ENCODE data around the gene NFKB1.
"Not testable (repeated sequence)": the region's sequence is repeated elsewhere in the genome, so short reads cannot be mapped to it uniquely, and the experiment has no call there.

The NFKB1 gene, protein sequence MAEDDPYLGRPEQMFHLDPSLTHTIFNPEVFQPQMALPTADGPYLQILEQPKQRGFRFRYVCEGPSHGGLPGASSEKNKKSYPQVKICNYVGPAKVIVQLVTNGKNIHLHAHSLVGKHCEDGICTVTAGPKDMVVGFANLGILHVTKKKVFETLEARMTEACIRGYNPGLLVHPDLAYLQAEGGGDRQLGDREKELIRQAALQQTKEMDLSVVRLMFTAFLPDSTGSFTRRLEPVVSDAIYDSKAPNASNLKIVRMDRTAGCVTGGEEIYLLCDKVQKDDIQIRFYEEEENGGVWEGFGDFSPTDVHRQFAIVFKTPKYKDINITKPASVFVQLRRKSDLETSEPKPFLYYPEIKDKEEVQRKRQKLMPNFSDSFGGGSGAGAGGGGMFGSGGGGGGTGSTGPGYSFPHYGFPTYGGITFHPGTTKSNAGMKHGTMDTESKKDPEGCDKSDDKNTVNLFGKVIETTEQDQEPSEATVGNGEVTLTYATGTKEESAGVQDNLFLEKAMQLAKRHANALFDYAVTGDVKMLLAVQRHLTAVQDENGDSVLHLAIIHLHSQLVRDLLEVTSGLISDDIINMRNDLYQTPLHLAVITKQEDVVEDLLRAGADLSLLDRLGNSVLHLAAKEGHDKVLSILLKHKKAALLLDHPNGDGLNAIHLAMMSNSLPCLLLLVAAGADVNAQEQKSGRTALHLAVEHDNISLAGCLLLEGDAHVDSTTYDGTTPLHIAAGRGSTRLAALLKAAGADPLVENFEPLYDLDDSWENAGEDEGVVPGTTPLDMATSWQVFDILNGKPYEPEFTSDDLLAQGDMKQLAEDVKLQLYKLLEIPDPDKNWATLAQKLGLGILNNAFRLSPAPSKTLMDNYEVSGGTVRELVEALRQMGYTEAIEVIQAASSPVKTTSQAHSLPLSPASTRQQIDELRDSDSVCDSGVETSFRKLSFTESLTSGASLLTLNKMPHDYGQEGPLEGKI

DNA sequence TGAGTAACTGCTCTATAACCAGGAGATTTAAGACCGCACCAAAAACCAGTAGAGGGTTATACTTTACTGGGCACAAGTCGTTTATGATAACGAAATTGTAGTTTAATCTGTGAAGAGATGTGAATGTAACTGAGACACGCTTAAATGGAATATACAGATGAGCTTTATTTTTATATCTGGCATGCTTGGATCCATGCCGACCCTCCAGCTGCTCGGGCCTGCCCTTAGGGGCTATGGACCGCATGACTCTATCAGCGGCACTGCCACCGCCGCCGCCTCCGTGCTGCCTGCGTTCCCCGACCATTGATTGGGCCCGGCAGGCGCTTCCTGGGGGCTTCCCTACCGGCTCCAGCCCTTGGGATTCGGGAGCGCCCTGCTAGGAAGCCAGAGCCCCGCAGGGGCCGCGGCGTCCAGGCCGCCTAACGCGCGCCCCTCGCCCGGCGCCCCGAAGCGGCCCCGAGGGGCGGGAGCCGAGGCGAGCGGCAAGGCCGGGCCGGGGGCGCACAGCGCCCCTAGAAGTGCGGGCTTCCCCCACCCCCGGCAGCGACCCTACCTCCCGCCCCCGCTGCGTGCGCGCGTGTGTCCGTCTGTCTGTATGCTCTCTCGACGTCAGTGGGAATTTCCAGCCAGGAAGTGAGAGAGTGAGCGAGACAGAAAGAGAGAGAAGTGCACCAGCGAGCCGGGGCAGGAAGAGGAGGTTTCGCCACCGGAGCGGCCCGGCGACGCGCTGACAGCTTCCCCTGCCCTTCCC lies at the start of gene NFKB1:
NFKB1 (plus strand) TSS at position 664 of the 751 bp plus-strand sequence. CDS start 24,160 bp downstream, outside the sequence.
- DNase-seq (ENCODE audit: low read depth, low spot score), result no peak

DNA sequence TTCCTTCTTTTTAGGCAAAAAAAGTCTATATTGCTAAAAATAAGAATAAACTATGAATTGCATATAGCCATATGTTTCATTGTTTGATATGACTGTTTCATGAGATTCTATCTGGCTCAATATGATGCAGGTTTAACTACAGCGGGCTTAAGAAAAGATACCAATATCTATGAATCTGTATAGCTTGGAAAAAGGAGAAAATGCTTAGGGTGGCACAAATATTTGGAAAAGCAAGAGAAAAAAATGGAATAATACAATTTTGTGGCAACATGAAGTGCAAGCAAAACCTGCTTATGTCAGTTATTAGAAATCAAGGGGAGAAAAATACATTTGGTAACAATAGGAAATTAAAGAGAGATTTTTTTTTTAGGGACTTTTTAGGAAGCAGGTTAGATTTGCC lies 48.3 kb upstream of the NFKB1 start:
- DNase-seq (ENCODE audit: low read depth, low spot score), result no peak

DNA sequence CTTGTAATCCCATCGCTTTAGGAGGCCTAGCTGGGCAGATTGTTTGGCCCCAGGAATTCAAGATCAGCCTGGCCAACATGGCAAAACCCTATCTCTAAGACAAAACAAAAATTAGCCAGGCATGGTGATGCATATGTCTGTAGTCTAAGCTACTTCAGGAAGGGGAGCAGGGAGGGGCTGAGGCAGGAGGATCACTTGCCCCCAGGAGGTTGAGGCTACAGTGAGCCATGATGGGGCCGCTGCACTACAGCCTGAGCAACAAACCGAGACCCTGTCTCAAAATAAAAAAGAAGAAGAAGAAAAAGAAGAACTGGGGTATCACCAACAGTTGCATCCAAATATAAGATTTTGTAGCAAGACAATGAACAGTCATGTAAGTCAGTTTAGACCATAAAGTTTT lies 47.3 kb upstream of the NFKB1 start:
- DNase-seq (ENCODE audit: low read depth, low spot score), result no peak

DNA sequence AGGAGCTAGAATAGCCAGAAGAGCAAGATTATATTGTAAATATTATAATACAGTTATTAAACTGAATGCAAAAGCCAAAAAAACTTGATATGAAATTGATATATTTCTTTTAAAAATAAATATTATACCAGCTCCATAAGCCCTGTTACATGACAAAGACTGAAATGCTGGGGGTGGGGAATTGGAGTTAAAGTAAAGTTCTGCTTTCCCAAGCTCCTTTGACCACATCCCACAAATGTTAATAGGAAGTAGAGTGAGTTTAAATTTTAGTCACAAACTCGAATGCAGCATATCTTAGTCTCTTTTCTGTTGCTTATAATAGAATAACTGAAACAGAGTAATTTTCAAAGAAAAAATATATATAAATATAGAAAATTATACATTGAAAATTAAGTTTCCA lies 46.9 kb upstream of the NFKB1 start:
- no peak for DNase-seq (ENCODE audit: low read depth, low spot score)

DNA sequence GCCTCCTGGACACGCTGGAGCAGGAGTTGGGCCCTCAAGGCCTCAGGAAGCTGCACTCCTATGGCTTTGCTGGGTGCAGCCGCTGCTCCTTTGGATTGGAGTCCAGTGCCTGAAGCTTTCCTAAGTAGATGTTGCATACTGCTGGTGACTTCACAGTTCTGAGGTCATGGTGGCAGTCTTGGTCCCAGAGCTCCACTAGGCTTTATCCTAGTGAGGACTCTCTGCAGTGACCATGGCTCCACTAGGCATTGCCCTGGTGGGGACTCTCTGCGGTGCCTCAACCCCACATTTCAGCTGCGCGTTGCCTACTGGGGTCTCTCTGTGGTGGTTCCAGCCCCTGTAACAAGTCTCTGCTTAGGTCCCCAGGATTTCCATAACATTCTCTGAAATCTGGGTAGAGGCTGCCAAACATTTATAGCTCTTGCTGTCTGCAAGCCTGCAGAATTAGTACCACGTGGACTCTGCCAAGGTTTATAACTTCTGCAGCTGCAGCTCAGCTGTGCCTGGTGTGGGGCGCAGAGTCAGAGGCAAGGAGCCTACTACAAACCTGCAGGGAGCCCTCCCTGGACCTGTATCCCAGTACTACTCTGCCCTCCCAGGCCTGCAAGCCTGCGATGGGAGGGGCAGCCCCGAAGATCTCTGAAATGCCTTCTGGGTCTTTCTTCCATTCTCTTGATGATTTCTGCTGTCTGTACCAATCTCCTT lies 46.0 kb upstream of the NFKB1 start:
- DNase-seq (ENCODE audit: low read depth, low spot score), result no peak

DNA sequence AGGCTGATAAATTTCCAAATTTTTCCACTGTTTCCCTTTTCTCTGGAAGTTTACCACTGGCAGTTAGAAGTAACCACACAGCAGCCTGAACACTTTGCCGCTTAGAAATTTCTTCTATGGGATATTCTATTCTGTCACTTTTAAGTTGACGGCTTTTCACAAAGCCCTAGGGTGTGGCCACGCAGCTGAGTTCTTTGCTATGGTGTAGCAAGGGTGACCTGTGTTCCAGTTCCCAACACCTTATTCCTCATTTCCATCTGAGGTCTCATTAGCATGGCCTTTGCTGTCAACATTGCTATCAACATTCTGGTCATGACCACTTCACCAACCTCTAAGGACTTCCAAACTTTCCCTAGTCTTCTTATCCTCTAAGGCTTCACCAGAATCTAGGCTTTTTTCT lies 45.4 kb upstream of the NFKB1 start:
- DNase-seq (ENCODE audit: low read depth, low spot score), result no peak

DNA sequence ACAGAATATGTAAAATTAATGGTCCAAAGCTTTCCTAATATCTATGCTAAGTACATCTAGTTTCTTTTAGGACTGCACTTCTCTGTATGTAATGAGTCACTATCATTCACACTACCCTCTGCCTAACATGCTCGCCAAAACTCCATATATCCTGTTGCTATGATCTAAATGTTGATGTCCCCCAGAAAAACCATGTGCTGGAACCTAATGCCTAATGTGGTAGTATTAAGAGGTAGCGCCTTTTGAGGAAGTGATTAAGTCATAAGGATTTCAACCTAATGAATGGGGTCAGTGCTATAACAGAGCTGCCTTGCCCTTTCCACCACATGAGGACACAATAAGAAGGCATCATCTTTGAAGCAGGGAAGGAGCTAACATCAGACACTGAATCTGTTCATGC lies 34.9 kb upstream of the NFKB1 start:
- no peak for DNase-seq (ENCODE audit: low read depth, low spot score)

DNA sequence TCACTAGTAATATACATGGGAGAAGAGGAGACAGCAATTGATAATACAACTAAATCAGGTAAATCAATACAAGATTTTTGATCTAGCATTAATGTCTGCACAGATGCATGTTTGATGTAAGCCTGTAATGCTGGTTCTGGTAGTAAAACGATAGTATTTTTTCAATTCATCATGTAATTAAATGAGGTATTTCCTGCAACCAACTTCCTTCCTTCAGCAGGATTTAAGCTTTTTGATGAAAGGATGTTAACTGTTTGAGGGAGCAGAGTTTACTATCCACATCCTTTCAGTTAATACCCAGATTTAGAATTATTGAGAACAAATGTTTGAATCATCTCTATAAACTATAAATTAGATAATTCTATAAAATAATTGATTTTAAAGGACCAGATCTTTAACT lies 31.4 kb upstream of the NFKB1 start:
- DNase-seq (ENCODE audit: low read depth, low spot score), result no peak

DNA sequence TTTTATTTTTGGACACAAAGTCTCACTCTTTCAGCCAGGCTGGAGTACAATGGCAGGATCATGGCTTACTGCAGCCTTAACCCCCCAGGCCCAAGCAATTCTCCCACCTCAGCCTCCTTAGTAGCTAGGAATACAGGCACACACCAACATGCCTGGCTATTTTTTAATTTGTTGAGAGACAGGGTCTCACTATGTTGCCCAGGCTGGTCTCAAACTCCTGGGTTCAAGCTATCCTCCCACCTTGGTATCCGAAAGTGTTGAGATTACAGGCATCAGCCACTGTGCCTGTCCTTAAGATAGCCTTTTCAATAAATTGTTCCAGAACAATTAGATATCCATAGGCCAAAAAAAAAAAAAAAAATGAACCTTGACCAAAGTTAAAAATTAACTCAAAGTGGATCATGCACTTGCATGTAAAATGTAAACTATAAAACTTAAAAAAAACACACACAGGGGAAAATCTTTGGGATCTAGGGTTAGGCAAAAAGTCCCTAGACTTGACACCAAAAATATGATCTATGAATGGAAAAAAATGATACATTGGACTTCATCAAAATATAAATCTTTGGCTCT lies 28.6 kb upstream of the NFKB1 start:
- no peak for DNase-seq (ENCODE audit: low read depth, low spot score)

DNA sequence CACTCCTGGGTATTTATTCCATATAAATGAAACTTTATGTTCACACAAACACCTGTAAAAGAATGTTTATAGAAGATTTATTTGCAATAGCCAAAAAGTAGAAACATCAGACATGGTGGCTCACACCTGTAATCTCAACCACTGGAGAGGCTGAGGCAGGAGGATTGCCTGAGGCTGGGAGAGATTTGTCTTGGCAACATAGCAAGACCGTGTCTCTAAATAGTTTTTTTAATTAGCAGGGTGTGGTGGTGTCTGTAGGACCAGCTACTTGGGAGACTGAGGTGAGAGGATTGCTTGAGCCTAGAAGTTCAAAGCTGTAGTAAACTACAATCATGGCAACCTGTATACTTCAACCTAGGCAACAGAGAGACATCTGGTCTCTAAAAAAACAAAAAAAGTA lies 27.7 kb upstream of the NFKB1 start:
- DNase-seq (ENCODE audit: low read depth, low spot score), result no peak

DNA sequence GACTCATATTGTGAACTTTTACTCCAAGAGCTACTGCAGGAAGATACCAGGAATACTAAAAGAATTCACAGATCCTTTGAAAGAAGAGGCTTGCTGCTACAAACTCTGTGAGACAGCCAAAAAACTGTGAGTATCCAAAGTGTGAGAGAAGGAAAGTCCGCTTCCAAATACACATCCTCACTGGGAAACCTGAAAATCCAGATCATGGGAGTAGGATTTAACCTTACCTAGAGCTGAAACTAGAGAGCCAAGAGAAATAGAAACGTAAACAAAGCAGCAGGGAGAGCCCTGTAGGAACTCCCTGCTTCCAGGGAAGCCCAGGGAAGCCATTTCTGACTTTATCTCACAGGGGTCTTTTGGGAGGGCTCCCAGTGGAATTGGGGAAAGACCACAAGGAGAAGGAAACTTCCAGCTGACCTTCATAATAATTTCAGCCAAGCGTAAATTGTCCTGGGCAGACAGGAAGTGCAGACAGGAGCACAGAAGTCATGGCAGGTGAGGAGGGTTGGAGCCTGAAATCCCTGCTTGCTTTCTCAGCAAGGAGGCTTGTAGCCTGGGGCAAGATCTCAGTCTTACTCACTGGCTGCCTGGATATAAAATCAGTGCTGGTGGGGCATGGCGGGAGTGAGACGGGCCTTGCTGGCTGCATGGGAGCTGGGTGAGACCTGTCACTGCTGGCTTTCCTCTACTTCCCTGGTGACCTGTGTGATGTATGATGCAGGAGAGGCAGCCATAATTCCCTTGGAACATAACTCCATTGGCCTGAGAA lies 26.2 kb upstream of the NFKB1 start:
- DNase-seq (ENCODE audit: low read depth, low spot score), result no peak

DNA sequence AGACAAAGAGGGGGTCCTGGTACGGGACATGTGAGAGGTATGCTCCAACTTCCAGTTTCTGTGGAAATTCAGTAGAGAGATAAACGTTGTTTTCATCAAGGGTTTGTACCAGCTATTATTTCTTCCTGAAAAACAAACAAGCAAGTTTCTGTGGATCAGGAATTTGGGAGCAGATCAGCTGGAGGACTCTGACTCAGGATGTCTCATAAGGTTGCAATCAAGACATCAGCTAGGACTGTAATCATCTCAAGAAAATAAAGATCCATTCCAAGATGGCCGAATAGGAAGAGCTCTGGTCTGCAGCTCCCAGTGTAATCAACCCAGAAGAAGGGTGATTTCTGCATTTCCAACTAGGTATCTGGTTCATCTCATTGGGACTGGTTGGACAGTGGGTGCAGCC lies 23.5 kb upstream of the NFKB1 start:
- DNase-seq (ENCODE audit: low read depth, low spot score), result no peak

DNA sequence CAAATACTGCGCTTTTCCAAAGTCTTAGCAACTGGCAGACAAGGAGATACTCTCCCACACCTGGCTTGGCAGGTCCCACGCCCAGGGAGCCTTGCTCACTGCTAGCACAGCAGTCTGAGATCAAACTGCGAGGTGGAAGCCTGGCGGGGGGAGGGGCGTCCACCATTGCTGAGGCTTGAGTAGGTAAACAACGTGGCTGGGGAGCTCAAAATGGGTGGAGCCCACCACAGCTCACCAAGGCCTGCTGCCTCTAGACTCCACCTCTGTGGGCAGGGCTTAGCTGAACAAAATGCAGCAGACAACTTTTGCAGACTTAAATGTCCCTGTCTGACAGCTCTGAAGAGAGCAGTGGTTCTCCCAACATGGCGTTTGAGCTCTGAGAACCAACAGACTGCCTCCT lies 23.0 kb upstream of the NFKB1 start:
- no peak for DNase-seq (ENCODE audit: low read depth, low spot score)

DNA sequence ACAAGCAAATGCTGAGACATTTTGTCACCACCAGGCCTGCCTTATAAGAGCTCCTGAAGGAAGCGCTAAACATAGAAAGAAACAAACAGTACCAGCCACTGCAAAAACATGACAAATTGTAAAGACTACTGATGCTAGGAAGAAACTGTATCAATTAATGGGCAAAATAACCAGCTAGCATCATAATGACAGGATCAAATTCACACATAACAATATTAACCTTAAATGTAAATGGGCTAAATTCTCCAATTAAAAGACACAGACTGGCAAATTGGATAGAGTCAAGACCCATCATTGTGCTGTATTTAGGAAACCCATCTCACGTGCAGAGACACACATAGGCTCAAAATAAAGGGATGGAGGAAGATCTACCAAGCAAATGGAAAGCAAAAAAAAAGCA lies 21.3 kb upstream of the NFKB1 start:
- DNase-seq (ENCODE audit: low read depth, low spot score), result not testable (repeated sequence)

DNA sequence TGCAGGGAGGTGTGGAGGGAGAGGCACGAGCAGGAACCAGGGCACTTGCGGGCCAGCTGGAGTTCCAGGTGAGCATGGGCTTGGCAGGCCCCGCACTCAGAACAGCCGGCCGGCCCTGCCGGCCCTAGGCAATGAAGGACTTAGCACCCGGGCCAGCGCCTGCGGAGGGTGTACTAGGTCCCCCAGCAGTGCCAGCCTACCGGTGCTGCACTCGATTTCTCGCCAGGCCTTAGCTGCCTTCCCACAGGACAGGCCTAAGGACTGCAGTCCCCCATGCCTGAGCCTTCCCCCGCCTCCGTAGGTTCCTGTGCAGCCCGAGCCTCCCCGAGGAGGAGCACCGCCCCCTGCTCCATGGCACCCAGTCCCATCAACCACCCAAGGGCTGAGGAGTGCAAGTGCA lies 18.0 kb upstream of the NFKB1 start:
- no peak for DNase-seq (ENCODE audit: low read depth, low spot score)

DNA sequence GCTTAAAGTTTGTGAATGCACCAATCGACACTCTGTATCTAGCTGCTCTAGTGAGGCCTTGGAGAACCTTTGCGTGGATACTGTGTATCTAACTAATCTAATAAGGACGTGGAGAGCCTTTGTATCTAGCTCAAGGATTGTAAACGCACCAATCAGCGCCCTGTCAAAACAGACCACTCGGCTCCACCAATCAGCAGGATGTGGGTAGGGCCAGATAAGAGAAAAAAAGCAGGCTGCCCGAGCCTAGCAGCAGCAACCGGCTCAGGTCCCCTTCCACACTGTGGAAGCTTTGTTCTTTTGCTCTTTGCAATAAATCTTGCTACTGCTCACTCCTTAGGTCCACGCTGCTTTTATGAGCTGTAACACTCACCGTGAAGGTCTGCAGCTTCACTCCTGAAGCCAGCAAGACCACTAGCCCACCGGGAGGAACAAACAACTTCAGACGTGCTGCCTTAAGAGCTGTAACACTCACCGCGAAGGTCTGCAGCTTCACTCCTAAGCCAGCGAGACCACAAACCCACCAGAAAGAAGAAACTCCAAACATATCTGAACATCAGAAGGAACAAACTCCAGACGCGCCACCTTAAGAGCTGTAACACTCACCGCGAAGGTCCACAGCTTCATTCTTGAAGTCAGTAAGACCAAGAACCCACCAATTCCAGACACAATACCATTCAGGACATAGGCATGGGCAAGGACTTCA lies 17.0 kb upstream of the NFKB1 start:
- not testable (repeated sequence) for DNase-seq (ENCODE audit: low read depth, low spot score)

DNA sequence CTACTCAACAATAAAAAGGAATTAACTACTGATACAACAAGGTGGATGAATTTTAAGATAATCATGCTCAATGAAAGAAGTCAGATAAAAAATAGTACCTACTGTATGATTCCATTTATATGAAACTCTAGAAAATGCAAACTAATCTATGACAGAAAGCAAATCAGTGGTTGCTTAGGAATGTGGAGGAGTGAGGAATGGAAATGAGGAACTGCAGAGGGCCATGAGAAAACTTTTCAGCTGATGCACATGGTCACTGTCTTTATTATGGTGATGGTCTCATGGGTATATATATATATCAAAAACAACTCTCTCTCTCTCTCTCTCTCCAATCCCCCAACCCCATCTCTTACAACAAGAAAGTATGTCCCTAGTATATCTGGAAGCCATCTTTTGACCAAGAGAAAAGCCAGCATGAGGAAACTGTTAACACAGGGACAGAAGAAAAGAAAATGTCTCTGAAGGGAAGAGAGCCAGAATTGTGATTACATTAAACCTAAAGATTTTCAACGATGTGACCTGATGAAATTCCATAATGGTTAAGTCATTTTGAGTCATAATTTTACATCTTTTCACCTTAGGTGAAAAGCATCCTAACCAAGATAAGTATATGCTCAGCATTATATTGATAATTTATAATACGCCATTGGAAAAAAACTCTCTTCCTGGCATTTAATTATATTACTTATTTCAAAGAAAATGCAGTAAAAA lies 8.5 kb upstream of the NFKB1 start:
- no peak for DNase-seq (ENCODE audit: low read depth, low spot score)

DNA sequence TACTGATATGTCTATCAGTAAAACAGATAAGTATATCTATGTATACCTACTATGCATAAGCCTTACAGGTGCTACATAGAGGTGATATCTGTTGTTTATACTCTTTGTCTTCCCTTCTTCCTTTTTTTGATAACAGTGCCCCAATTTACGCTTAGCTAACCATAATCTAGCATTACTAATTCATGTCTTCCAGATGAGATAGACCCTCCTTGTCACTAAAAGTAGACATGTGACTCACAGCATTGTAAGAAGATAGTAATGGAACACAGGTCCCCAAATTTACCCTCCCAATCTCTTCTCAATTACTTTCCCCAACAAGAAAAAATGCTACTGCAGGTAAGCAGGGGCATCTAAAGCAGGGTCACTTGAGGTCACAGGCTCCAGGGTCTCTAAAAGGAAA lies 7.9 kb upstream of the NFKB1 start:
- DNase-seq (ENCODE audit: low read depth, low spot score), result no peak

DNA sequence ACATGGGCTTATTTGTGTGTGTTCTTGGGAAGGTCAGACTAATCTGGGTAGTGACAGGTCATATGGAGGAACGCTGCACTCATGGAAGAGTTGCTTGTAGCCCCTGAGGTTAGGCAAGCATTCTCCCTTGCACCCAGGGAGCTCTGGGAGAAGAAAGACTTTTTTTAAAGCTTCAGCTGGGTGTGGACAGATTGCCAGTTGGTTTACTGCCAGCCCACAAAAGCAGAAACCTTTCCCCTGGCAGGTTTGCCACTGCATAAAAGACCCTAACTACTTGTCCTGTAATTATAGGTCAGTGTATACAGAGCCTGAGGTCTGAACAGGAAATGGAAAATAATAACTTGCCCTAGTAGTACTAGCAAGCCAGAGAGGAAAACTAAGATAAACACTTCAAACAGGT lies 7.4 kb upstream of the NFKB1 start:
- DNase-seq (ENCODE audit: low read depth, low spot score), result no peak
